ENCODE data around the gene TBL1XR1.

DNA sequence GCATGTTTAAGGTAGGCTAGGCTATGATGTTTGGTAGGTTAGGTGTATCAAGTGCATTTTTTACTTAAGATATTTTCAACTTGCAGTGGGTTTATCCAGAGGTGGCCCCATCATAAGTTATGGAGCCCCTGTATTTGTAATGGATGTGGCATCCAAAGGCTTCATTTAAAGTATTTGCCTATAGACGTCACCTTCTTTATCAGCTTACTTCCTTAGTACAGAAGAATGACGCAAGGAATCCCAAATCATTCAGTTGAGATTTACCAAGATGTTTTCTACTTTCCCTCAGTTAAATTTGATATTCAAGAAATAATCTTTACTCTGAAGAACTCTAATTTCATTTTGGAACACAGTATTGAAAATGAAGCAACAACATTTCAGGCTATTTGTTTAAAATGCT, 201.3 kb downstream of the TBL1XR1 start:
- TF ChIP-seq POLR2A (IDR thresholded peaks at IDR 0.05) (no peak), POLR2AphosphoS5 (IDR thresholded peaks at IDR 0.05) (no peak)
- TF ChIP-seq, protein P1, sequence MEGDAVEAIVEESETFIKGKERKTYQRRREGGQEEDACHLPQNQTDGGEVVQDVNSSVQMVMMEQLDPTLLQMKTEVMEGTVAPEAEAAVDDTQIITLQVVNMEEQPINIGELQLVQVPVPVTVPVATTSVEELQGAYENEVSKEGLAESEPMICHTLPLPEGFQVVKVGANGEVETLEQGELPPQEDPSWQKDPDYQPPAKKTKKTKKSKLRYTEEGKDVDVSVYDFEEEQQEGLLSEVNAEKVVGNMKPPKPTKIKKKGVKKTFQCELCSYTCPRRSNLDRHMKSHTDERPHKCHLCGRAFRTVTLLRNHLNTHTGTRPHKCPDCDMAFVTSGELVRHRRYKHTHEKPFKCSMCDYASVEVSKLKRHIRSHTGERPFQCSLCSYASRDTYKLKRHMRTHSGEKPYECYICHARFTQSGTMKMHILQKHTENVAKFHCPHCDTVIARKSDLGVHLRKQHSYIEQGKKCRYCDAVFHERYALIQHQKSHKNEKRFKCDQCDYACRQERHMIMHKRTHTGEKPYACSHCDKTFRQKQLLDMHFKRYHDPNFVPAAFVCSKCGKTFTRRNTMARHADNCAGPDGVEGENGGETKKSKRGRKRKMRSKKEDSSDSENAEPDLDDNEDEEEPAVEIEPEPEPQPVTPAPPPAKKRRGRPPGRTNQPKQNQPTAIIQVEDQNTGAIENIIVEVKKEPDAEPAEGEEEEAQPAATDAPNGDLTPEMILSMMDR (IDR thresholded peaks at IDR 0.05) = no peak

All from prostate gland (tissue), 2 donors.